A673 (cell line): ENCODE measurements around the gene PLEKHA6.

Source experiments
- CTCF ChIP-seq: fragments of 300-800, 200-600 bp; sonication (generic); conservative IDR thresholded peaks from 2 replicates; pipeline ENCODE4 v1.5.1; 2017; ENCODE audit warnings: low read depth, mild to moderate bottlenecking, antibody characterized with exemption, low read length, moderate library complexity, mixed read lengths
- EZH2 ChIP-seq: fragments of 200-600 bp; sonication (generic); IDR thresholded peaks from 2 replicates; pipeline ENCODE4 v1.6.1; 2017; ENCODE audit warnings: borderline replicate concordance, low read depth, mild to moderate bottlenecking, mixed read lengths, antibody characterized with exemption, low read length; ENCODE audit not compliant: poor library complexity, severe bottlenecking

GRCh38 chr1:204249736-204250427 lies 109.8 kb downstream of the PLEKHA6 start:
- TF ChIP-seq CTCF (no peak), EZH2 (no peak)
